Activated CD4-positive, alpha-beta memory T cell treated with anti-CD3 and anti-CD28 coated beads, Interleukin-2, amount 10 ng/mL, durations not matched to agents 7 days and 5 days (primary cell): ENCODE data around the gene SLC35B2. TPM values are rescaled to one million over a fixed set of nuclear protein-coding genes. Genes with fewer than 3 reads are reported as not detected.

Experiments used
- CTCF ChIA-PET: fragments of 350-600 bp; sonication (Branson Sonifier 250); formaldehyde crosslinking; loops from one replicate; lab custom pipeline; 2021; ENCODE audit warnings: antibody characterized with exemption, inconsistent platforms; lab: Charles Lee
- POLR2A ChIA-PET: fragments of 350-600 bp; sonication (Branson Sonifier 250); formaldehyde crosslinking; loops from one replicate; lab custom pipeline; 2021; ENCODE audit warnings: antibody characterized with exemption; lab: Charles Lee
- DNase-seq: peaks from one replicate; pipeline ENCODE4 v3.0.0-alpha.2; 2020
- H3K27ac Mint-ChIP-seq: one replicate; pipeline ENCODE4 v1.8.0; 2021; ENCODE audit warnings: mild to moderate bottlenecking, mixed read lengths
- H3K27me3 Mint-ChIP-seq: one replicate; pipeline ENCODE4 v1.8.0; 2021; ENCODE audit warnings: mixed read lengths
- H3K36me3 Mint-ChIP-seq: one replicate; pipeline ENCODE4 v1.8.0; 2021; ENCODE audit warnings: low read depth, mixed read lengths
- H3K4me1 Mint-ChIP-seq: one replicate; pipeline ENCODE4 v1.8.0; 2021; ENCODE audit warnings: mixed read lengths
- H3K4me3 Mint-ChIP-seq: one replicate; pipeline ENCODE4 v1.8.0; 2021; ENCODE audit warnings: mild to moderate bottlenecking, mixed read lengths
- H3K9me3 Mint-ChIP-seq: one replicate; pipeline ENCODE4 v1.8.0; 2021; ENCODE audit warnings: mixed read lengths
- total RNA-seq, 2 experiments: library from RNA; stranded (reverse); gene quantifications; one replicate each; pipeline ENCODE4 v1.2.3, GENCODE V29; 2021

The SLC35B2 gene
- total RNA-seq, 2 experiments from 2014 or later: 35.8 to 37.2 TPM

GRCh38 chr6:44298055-44298803, 40.9 kb upstream of the SLC35B2 start:
- POLR2A ChIA-PET: interaction anchor here (1.3 kb wide), 1 partner anchor 51 kb away, joined by 4 read pairs; the partner anchor contains the start of gene HSP90AB1
- H3K4me3 Mint-ChIP-seq: no peak overlapping the region
- peaks cover 25% of the 10 kb centered on the region for H3K36me3 Mint-ChIP-seq
- H3K9me3 Mint-ChIP-seq: no peaks in the 10 kb centered on the region
- H3K27ac Mint-ChIP-seq: no peak overlapping the region
- peaks cover 6% of the 10 kb centered on the region for H3K4me1 Mint-ChIP-seq
- H3K27me3 Mint-ChIP-seq: peaks cover 39% of the 10 kb centered on the region
- CTCF ChIA-PET: interaction anchor here (0.9 to 2.4 kb wide), 4 partner anchors 8 to 30 kb away, joined by 3 to 14 read pairs (median 4); partner anchors contain the start of gene AARS2
- DNase-seq: no peak

GRCh38 chr6:44297063-44298038, 40.0 kb upstream of the SLC35B2 start:
- Mint-ChIP-seq H3K36me3 (peaks cover 22% of the 10 kb centered on the region), H3K4me1 (peaks cover 6% of the 10 kb centered on the region), H3K27ac (no peak overlapping the region), H3K9me3 (no peaks in the 10 kb centered on the region), H3K27me3 (peaks cover 42% of the 10 kb centered on the region), H3K4me3 (peak overlapping the region; percentile 4)
- CTCF ChIA-PET: interaction anchor here (1.6 to 2.3 kb wide), 2 partner anchors 12 to 15 kb away, joined by 3 to 5 read pairs; partner anchors contain the start of gene AARS2
- POLR2A ChIA-PET: interaction anchor here (0.9 to 2.8 kb wide), 3 partner anchors 10 to 50 kb away, joined by 4 to 13 read pairs (median 5); partner anchors contain the start of genes AARS2 and HSP90AB1
- peak; percentile 51 for DNase-seq

- peaks cover 6% of the 10 kb centered on the region for H3K4me1 Mint-ChIP-seq
- peaks cover 58% of the 10 kb centered on the region for H3K27me3 Mint-ChIP-seq
- no peaks in the 10 kb centered on the region for H3K9me3 Mint-ChIP-seq
- H3K36me3 Mint-ChIP-seq: peaks cover 4% of the 10 kb centered on the region
- H3K27ac Mint-ChIP-seq: no peak overlapping the region
- no peak overlapping the region for H3K4me3 Mint-ChIP-seq
- POLR2A ChIA-PET: interaction anchor here (1.1 to 2.8 kb wide), 3 partner anchors 10 to 19 kb away, joined by 4 to 13 read pairs (median 6); partner anchors contain the start of gene AARS2
- DNase-seq: no peak
- CTCF ChIA-PET: interaction anchor here (0.5 to 1.7 kb wide), 4 partner anchors 10 to 115 kb away, joined by 3 to 6 read pairs (median 6); partner anchors contain the start of gene AARS2
These were observed 37.8 kb upstream of the SLC35B2 start for GRCh38 chr6:44294832-44295791.

- CTCF ChIA-PET: interaction anchor here (1.0 kb wide), 1 partner anchor 36 kb away, joined by 6 read pairs; the partner anchor contains the start of gene SLC35B2
- no peaks in the 10 kb centered on the region for H3K9me3 Mint-ChIP-seq
- H3K4me3 Mint-ChIP-seq: no peak overlapping the region
- peaks cover 2% of the 10 kb centered on the region for H3K4me1 Mint-ChIP-seq
- H3K36me3 Mint-ChIP-seq: no peaks in the 10 kb centered on the region
- POLR2A ChIA-PET: interaction anchor here (1.1 to 1.9 kb wide), 2 partner anchors 8 to 9 kb away, joined by 4 to 5 read pairs; no protein-coding TSS in a partner anchor
- H3K27me3 Mint-ChIP-seq: peaks cover 60% of the 10 kb centered on the region
- no peak for DNase-seq
- no peak overlapping the region for H3K27ac Mint-ChIP-seq
These were observed 35.5 kb upstream of the SLC35B2 start for GRCh38 chr6:44292661-44293365.

- CTCF ChIA-PET: interaction anchor here (1.0 kb wide), 1 partner anchor 13 kb away, joined by 3 read pairs; no protein-coding TSS in a partner anchor
- no peaks in the 10 kb centered on the region for H3K36me3 Mint-ChIP-seq
- no peak for DNase-seq
- H3K4me1 Mint-ChIP-seq: no peaks in the 10 kb centered on the region
- H3K27me3 Mint-ChIP-seq: peaks cover 62% of the 10 kb centered on the region
- H3K4me3 Mint-ChIP-seq: no peak overlapping the region
- no peak overlapping the region for H3K27ac Mint-ChIP-seq
- no peaks in the 10 kb centered on the region for H3K9me3 Mint-ChIP-seq
- POLR2A ChIA-PET: interaction anchor here (1.9 kb wide), 1 partner anchor 9 kb away, joined by 5 read pairs; no protein-coding TSS in a partner anchor
These were observed 34.5 kb upstream of the SLC35B2 start for GRCh38 chr6:44291841-44292240.

- ChIA-PET POLR2A (interaction anchor here (0.8 kb wide), 1 partner anchor 19 kb away, joined by 3 read pairs; no protein-coding TSS in a partner anchor), CTCF (no interaction called here)
- Mint-ChIP-seq H3K27me3 (peaks cover 49% of the 10 kb centered on the region), H3K4me1 (no peaks in the 10 kb centered on the region), H3K4me3 (no peak overlapping the region), H3K27ac (no peak overlapping the region), H3K9me3 (no peaks in the 10 kb centered on the region), H3K36me3 (no peaks in the 10 kb centered on the region)
- DNase-seq: no peak
These were observed 32.5 kb upstream of the SLC35B2 start for GRCh38 chr6:44289726-44290260.

- POLR2A ChIA-PET: no interaction called here
- Mint-ChIP-seq H3K9me3 (no peaks in the 10 kb centered on the region), H3K36me3 (no peaks in the 10 kb centered on the region), H3K4me3 (no peak overlapping the region), H3K27me3 (peaks cover 53% of the 10 kb centered on the region), H3K27ac (no peak overlapping the region), H3K4me1 (no peaks in the 10 kb centered on the region)
- DNase-seq: no peak
- CTCF ChIA-PET: no interaction called here
These were observed 29.4 kb upstream of the SLC35B2 start for GRCh38 chr6:44286747-44287146.

- Mint-ChIP-seq H3K4me1 (no peaks in the 10 kb centered on the region), H3K9me3 (no peaks in the 10 kb centered on the region), H3K4me3 (no peak overlapping the region), H3K27me3 (peaks cover 49% of the 10 kb centered on the region), H3K27ac (no peak overlapping the region), H3K36me3 (no peaks in the 10 kb centered on the region)
- ChIA-PET POLR2A (no interaction called here), CTCF (no interaction called here)
- DNase-seq: no peak
These were observed 28.9 kb upstream of the SLC35B2 start for GRCh38 chr6:44286285-44286565.

GRCh38 chr6:44285552-44286284, 28.4 kb upstream of the SLC35B2 start:
- no peak for DNase-seq
- no peaks in the 10 kb centered on the region for H3K36me3 Mint-ChIP-seq
- H3K4me3 Mint-ChIP-seq: no peak overlapping the region
- CTCF ChIA-PET: interaction anchor here (0.8 kb wide), 1 partner anchor 17 kb away, joined by 3 read pairs; no protein-coding TSS in a partner anchor
- H3K27me3 Mint-ChIP-seq: peaks cover 49% of the 10 kb centered on the region
- no peak overlapping the region for H3K27ac Mint-ChIP-seq
- no peaks in the 10 kb centered on the region for H3K4me1 Mint-ChIP-seq
- POLR2A ChIA-PET: interaction anchor here (1.6 kb wide), 1 partner anchor 27 kb away, joined by 3 read pairs; the partner anchor contains the start of gene AARS2
- H3K9me3 Mint-ChIP-seq: no peaks in the 10 kb centered on the region

GRCh38 chr6:44284867-44285266, 27.5 kb upstream of the SLC35B2 start:
- Mint-ChIP-seq H3K9me3 (no peaks in the 10 kb centered on the region), H3K4me3 (no peak overlapping the region), H3K27me3 (peaks cover 48% of the 10 kb centered on the region), H3K4me1 (no peaks in the 10 kb centered on the region), H3K27ac (no peak overlapping the region), H3K36me3 (no peaks in the 10 kb centered on the region)
- no peak for DNase-seq
- CTCF ChIA-PET: interaction anchor here (0.8 kb wide), 1 partner anchor 17 kb away, joined by 3 read pairs; no protein-coding TSS in a partner anchor
- POLR2A ChIA-PET: interaction anchor here (1.6 kb wide), 1 partner anchor 28 kb away, joined by 3 read pairs; the partner anchor contains the start of gene AARS2
